ENCODE data around the gene NKX1-2. TPM values are rescaled to one million over a fixed set of nuclear protein-coding genes. Genes with fewer than 3 reads are reported as not detected.

NKX1-2 gene
- total RNA-seq, 4 donors from 2014 or later: not detected

GRCh38 chr10:124493214-124493882 is 43.5 kb upstream of the NKX1-2 start:
- no peaks in the 10 kb centered on the region for H3K9me3 ChIP-seq
- no peak overlapping the region for H3K4me3 ChIP-seq
- H3K27ac ChIP-seq (replicated peaks in 1 of 4): no peak overlapping the region
- no peaks in the 10 kb centered on the region for H3K4me1 ChIP-seq
- intact Hi-C loops (cut with DNase I): no loop called here
- no peak for DNase-seq (ENCODE audit: extremely low spot score)
- 80% methylated on average over 23 of the region's 23 CpGs for WGBS
- no peak for TF ChIP-seq EP300 (IDR thresholded peaks at IDR 0.05)
- TF ChIP-seq POLR2A (IDR thresholded peaks at IDR 0.05; ENCODE audit: low read depth): no peak
- no peak for TF ChIP-seq POLR2AphosphoS5 (IDR thresholded peaks at IDR 0.05)
- no peak for TF ChIP-seq CTCF (IDR thresholded peaks at IDR 0.05)
- H3K27me3 ChIP-seq: no peaks in the 10 kb centered on the region
- H3K36me3 ChIP-seq: peaks cover 0 to 13% (median 2%) of the 10 kb centered on the region in 4 donors

GRCh38 chr10:124492266-124492665 is 42.4 kb upstream of the NKX1-2 start:
- 90% methylated on average over 8 of the region's 8 CpGs for WGBS
- Histone ChIP-seq H3K4me1 (no peaks in the 10 kb centered on the region), H3K27me3 (no peaks in the 10 kb centered on the region), H3K9me3 (no peaks in the 10 kb centered on the region), H3K27ac (replicated peaks in 1 of 4) (no peak overlapping the region), H3K4me3 (no peak overlapping the region), H3K36me3 (peaks cover 0 to 13% (median 2%) of the 10 kb centered on the region in 4 donors)
- TF ChIP-seq POLR2A (IDR thresholded peaks at IDR 0.05; ENCODE audit: low read depth): no peak
- no peak for TF ChIP-seq POLR2AphosphoS5 (IDR thresholded peaks at IDR 0.05)
- TF ChIP-seq EP300 (IDR thresholded peaks at IDR 0.05): no peak
- TF ChIP-seq CTCF (IDR thresholded peaks at IDR 0.05): no peak
- DNase-seq (ENCODE audit: extremely low spot score): no peak
- intact Hi-C loops (cut with DNase I): no loop called here

- H3K27ac ChIP-seq (replicated peaks in 1 of 4): no peak overlapping the region
- TF ChIP-seq CTCF (IDR thresholded peaks at IDR 0.05) (no peak), EP300 (IDR thresholded peaks at IDR 0.05) (no peak), POLR2A (IDR thresholded peaks at IDR 0.05; ENCODE audit: low read depth) (no peak)
- no peak for DNase-seq (ENCODE audit: extremely low spot score)
- H3K9me3 ChIP-seq: peaks cover 0 to 6% (median 0%) of the 10 kb centered on the region in 4 donors
- intact Hi-C loops (cut with DNase I): no loop called here
- no peaks in the 10 kb centered on the region for H3K4me1 ChIP-seq
- peaks cover 0 to 13% (median 2%) of the 10 kb centered on the region in 4 donors for H3K36me3 ChIP-seq
- 100% methylated on average over 8 of the region's 9 CpGs for WGBS
- no peak overlapping the region for H3K4me3 ChIP-seq
- H3K27me3 ChIP-seq: no peaks in the 10 kb centered on the region
Measured at GRCh38 chr10:124491105-124491504, 41.3 kb upstream of the NKX1-2 start.

GRCh38 chr10:124486635-124487034 is 36.8 kb upstream of the NKX1-2 start:
- WGBS: 88% methylated on average over 6 of the region's 6 CpGs
- Histone ChIP-seq H3K4me1 (no peaks in the 10 kb centered on the region), H3K4me3 (no peak overlapping the region), H3K27ac (replicated peaks in 1 of 4) (no peak overlapping the region), H3K36me3 (peaks cover 0 to 13% (median 2%) of the 10 kb centered on the region in 4 donors), H3K27me3 (no peaks in the 10 kb centered on the region), H3K9me3 (peaks cover 0 to 6% (median 0%) of the 10 kb centered on the region in 4 donors)
- TF ChIP-seq EP300 (IDR thresholded peaks at IDR 0.05) (no peak), POLR2AphosphoS5 (IDR thresholded peaks at IDR 0.05) (no peak), CTCF (IDR thresholded peaks at IDR 0.05) (no peak), POLR2A (IDR thresholded peaks at IDR 0.05; ENCODE audit: low read depth) (no peak)
- no peak for DNase-seq (ENCODE audit: extremely low spot score)
- intact Hi-C loops (cut with DNase I): no loop called here

GRCh38 chr10:124484661-124485060 is 34.8 kb upstream of the NKX1-2 start:
- H3K27ac ChIP-seq (replicated peaks in 1 of 4): no peak overlapping the region
- peaks cover 0 to 6% (median 0%) of the 10 kb centered on the region in 4 donors for H3K9me3 ChIP-seq
- peaks cover 0 to 5% (median 0%) of the 10 kb centered on the region in 4 donors for H3K36me3 ChIP-seq
- H3K4me3 ChIP-seq: no peak overlapping the region
- DNase-seq (ENCODE audit: extremely low spot score): no peak
- intact Hi-C loops (cut with DNase I): no loop called here
- H3K4me1 ChIP-seq: no peaks in the 10 kb centered on the region
- no peak for TF ChIP-seq EP300 (IDR thresholded peaks at IDR 0.05)
- no peak for TF ChIP-seq POLR2A (IDR thresholded peaks at IDR 0.05; ENCODE audit: low read depth)
- no peak for TF ChIP-seq CTCF (IDR thresholded peaks at IDR 0.05)
- no peak for TF ChIP-seq POLR2AphosphoS5 (IDR thresholded peaks at IDR 0.05)
- H3K27me3 ChIP-seq: no peaks in the 10 kb centered on the region
- WGBS: 88% methylated on average over 2 of the region's 2 CpGs
